EH (cell line): ENCODE results near the gene FYB1.
A peak's percentile ranks its signal among the peaks of the same experiment; 100 is the strongest.

Experiments
- DNase-seq: peaks from one replicate; pipeline ENCODE4 v3.0.0-alpha.2; 2015; ENCODE audit warnings: low read depth

The FYB1 gene

GRCh38 chr5:39121315-39121714, 98.0 kb downstream of the FYB1 start:
- peak; percentile 33 for DNase-seq

- no peak for DNase-seq
These were observed 99.3 kb downstream of the FYB1 start for GRCh38 chr5:39120052-39120420.

GRCh38 chr5:39119404-39120051, 99.8 kb downstream of the FYB1 start:
- peak; percentile 40 for DNase-seq

- DNase-seq: no peak
These were observed 100.7 kb downstream of the FYB1 start for GRCh38 chr5:39118638-39119037.

- DNase-seq: peak; percentile 79
These were observed 102.0 kb downstream of the FYB1 start for GRCh38 chr5:39117401-39117800.

- DNase-seq: no peak
These were observed 102.8 kb downstream of the FYB1 start for GRCh38 chr5:39116344-39117170.

- no peak for DNase-seq
These were observed 103.6 kb downstream of the FYB1 start for GRCh38 chr5:39115644-39116343.

GRCh38 chr5:39114155-39114554, 105.2 kb downstream of the FYB1 start:
- no peak for DNase-seq

- DNase-seq: no peak
These were observed 105.9 kb downstream of the FYB1 start for GRCh38 chr5:39113354-39113953.

GRCh38 chr5:39109606-39110005, 109.8 kb downstream of the FYB1 start:
- DNase-seq: no peak

- no peak for DNase-seq
These were observed 110.4 kb downstream of the FYB1 start for GRCh38 chr5:39108987-39109386.

- DNase-seq: no peak
These were observed 112.0 kb downstream of the FYB1 start for GRCh38 chr5:39107350-39107749.

GRCh38 chr5:39106322-39106721, 113.0 kb downstream of the FYB1 start:
- peak; percentile 22 for DNase-seq

- no peak for DNase-seq
These were observed 115.1 kb downstream of the FYB1 start for GRCh38 chr5:39104221-39104620.

- peak; percentile 42 for DNase-seq
These were observed 116.6 kb downstream of the FYB1 start for GRCh38 chr5:39102684-39103155.

GRCh38 chr5:39100851-39101396, 118.4 kb downstream of the FYB1 start:
- peak; percentile 98 for DNase-seq

- no peak for DNase-seq
These were observed 119.0 kb downstream of the FYB1 start for GRCh38 chr5:39100301-39100850.

- DNase-seq: no peak
These were observed 119.5 kb downstream of the FYB1 start for GRCh38 chr5:39099831-39100230.

- peak; percentile 47 for DNase-seq
These were observed 126.0 kb downstream of the FYB1 start for GRCh38 chr5:39093352-39093751.

- peak; percentile 22 for DNase-seq
These were observed 126.6 kb downstream of the FYB1 start for GRCh38 chr5:39092581-39093351.
